ENCODE measurements around the gene VWC2L.

The VWC2L gene

DNA sequence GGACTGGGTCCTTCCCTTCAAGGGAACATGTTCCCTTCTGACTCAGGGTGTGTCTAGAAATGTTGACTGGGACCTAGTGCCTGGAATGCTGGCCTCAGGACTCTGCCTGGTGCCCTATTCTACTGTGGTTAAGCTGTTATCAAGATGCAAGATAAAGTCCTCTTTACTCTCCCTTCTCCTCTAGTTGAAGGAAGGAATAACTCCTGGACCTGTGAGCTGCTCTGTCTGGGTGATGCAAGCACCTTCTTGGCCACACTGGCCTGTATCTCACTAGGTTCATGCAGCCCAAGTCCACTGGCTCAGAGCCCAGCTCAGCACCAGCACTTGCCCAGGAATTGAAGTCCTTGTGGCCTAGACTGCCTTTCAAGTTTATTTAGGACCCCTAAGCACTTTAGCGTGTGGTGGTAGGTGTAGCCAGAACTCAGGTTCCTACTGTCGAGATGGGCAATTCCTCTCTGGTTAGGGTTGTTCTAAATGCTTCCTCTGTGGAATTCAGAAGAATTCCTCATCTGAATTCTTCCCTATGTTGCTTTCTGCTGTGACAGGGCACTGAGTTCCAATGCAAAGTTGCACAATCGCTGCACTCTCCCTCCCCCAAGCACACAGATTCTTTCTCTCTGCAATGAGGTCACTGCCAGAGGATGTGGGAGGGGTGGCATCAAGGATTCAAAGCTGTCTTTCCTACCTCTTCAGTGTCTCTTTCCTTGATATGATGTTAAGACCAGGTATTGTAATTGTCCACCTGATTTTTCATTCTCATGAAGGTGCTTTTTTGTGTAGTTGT, 54.7 kb downstream of the VWC2L start:
- DNase-seq (ENCODE audit: insufficient read length, low spot score), result peak; percentile 22
- FAIRE-seq, result no peak

DNA sequence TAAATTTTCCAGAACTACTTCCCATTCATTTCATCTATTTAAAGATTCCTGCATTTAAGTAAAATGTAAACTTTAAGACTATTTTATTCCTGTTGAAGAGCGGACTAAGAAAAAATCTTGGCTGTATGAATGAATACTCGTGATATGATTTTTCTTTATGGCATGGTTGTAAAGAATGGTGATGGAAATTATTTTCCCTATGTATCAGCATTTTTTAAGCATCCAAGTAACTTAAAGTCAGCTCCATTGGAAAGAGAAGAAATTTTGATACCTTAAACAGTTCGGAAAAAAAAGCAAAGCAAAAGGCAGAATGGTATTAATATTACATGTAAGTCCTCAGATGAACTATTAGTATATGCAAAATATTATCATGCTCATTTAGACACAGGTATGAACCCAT, 58.9 kb downstream of the VWC2L start:
- no peak for FAIRE-seq

DNA sequence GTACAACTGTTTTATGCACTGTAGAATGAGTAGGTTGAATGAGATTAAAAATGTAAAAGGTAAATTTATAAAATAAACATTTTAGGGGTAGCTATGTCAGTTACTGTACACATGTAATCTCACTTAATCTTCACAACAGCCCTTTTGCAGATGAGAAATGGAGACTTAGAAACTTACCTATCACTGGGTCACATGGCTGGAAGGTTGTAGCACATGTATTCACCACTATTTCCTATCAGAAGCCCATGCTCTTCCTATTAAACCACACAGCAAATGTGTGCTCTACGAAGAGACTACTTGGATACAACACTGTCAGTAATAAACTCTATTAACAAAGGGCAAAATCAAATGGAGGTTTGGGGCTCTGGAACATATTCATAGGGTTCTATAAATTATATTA, 60.5 kb downstream of the VWC2L start:
- DNase-seq (ENCODE audit: insufficient read length, low spot score), result no peak
- FAIRE-seq, result no peak

More for the DNA sequence above, 58.9 kb downstream of the VWC2L start:
- no peak for DNase-seq (ENCODE audit: insufficient read length, low spot score)

DNA sequence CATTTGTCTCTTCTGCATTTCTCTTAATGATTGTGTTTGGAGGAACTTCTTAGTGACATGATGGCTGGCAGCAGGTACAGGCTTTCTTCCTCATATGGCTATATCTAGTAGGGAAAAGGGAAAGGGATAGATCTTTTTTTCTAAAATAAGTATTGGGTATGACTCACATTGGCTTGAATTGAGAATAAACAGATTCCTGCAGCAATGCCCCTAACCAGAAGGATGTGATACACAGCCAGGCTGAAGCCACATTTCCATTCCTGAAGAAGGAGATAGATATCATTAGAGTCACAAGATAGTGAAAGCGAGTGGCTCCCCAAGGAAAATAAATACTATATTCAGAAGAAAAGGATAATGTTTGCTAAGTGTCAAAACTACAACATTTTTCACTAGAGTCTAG, 61.1 kb downstream of the VWC2L start:
- no peak for DNase-seq (ENCODE audit: insufficient read length, low spot score)
- FAIRE-seq, result no peak

DNA sequence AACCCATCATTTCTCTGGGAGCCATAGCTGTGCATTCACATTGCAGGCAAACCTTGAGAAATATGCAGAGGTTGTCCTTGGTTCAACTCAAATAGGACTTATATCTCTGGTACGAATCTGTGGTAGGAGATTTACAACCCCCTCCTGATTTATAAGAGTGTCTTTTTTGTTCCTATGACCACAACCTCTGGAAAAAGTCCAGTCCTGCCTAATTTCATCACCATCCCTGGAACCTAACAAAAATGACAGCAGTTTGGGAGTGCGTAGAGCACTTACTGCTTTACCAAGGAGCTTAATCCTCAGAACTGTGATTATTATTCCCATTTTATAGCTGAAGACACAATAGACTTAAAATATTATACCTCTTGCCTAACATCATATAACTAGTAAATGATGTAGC, 66.5 kb downstream of the VWC2L start:
- FAIRE-seq, result no peak
- DNase-seq (ENCODE audit: insufficient read length, low spot score), result no peak

DNA sequence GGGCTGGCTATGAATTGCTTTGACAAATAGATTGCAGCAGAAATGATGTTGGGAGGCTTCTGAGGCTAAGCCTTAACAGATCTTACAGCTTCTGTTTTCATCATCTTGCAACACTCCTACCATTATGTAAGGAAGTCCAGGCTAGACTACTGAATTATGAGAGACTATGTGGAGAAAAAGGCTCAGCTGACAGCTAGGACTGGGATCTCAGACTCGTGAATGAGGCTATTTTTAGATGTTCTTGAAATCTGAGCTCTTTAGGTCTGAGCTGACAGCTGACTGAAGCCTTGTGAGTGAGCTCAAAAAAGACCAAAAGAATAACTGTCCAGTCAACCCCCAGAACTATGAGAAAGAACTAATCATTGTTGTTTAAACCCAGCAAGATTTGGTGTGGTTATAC, 70.3 kb downstream of the VWC2L start:
- no peak for FAIRE-seq
- DNase-seq (ENCODE audit: insufficient read length, low spot score), result peak; percentile 2

DNA sequence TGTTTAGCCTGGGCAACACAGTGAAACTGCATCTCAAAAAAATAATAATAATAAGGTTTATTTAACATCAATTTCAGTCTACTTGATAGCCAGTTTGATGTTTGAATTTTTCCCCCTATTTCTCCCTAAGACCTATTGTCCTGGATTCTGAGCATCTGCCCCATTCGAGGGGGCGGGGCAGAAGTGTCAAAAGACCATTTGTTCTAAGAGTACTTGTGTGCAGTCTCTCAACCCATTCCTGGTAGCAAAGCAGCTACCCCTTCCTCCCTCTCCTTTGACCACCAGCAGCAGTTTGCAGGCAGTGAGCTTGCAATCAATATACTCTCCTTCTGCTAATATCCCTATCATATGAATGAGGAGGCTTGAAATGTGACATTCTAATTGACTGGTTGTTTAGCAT, 71.9 kb downstream of the VWC2L start:
- FAIRE-seq (no peak), DNase-seq (ENCODE audit: insufficient read length, low spot score) (no peak)

DNA sequence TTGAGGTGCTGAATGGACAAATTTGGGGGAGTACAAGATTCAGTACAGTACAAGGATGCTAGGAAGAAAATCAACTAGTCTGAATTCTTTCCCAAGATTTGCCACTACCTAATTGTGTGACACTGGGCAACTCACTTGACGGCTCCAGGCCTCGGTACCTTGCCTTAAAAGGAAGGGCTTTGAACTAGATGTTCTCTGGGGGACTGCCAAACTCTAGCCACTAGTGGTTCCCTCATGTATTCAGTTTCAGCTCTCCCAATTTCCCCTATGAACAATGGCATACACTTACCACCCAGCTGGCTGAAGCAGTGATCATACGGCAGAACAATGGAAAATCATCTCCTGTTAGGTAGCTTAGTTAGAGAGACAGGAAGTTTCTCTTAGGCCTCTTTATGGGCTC, 73.4 kb downstream of the VWC2L start:
- no peak for DNase-seq (ENCODE audit: insufficient read length, low spot score)
- FAIRE-seq, result no peak

DNA sequence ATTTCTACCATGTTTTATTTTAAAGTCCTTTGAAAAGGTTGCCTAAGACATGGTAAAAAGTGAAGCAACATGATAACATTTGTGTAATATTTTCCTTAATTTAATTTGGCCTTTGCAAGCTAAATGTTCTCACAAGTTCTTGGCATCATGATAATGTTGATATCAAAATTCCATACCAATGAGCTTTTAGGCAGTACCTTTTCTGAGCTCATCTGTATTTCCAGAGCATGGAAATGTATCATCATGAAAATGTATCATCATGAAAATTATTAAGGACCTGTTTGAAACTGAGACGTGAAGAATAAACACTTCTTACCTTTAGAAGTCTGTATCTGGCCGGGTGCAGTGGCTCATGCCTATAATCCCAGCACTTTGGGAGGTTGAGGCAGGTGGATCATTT, 73.8 kb downstream of the VWC2L start:
- FAIRE-seq (no peak), DNase-seq (ENCODE audit: insufficient read length, low spot score) (no peak)

DNA sequence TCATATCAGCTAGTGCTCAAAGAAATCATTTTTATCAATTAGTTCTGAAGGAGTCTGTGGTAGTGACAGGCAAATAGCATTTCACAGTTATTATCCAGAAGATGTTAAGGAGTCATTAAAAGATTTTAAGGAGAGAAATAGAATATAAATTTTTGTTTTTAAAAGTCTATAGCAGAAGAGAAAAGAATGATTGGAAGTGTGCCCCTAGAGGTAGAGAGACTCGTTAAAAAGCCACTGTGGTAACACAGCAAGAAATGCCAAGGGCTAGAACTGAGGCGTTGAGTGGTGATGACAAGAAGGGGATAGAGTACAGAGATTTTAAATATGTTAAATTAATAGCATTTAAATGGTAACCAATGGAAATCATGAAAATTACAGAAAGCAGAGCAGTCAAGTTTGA, 78.3 kb downstream of the VWC2L start:
- DNase-seq (ENCODE audit: insufficient read length, low spot score), result no peak
- FAIRE-seq, result no peak

DNA sequence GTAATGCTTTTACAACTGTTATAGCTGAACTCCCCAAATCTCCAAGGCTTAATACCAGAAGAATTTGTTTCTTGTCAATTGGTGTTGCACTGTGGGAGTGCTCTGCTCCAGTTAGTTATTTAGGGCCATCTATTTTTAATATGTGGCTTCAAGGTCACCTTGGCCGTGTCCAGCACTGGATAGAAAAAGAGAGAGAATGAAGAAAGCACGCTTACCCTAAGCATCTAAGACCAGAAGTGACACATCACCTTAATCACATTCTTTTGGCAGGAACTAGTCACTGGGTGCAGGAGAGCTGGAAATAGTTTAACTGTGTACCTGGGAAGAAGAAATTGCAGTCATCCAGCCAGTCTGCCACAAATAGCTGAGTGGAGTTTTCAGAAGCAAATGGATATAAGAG, 78.8 kb downstream of the VWC2L start:
- DNase-seq (ENCODE audit: insufficient read length, low spot score) (no peak), FAIRE-seq (no peak)

DNA sequence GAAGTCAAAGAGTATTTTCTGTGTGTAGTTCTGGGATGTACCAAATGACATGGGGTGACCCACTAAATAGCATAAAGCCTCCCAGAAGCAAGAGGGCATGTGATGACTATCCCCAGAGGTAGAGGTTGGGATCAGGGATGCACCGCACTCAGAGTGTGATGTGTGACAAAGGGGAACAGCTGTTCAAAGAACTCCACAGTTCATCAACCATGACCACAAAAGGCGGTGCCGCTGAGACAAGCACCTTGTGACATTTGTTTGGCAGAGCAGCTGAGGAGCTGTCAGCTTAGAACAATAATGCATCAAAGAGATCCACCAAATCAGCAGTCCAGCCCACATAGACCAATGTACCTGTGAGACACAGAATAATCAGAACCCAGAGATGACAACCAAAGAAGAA, 81.3 kb downstream of the VWC2L start:
- FAIRE-seq, result no peak
- DNase-seq (ENCODE audit: insufficient read length, low spot score), result no peak

DNA sequence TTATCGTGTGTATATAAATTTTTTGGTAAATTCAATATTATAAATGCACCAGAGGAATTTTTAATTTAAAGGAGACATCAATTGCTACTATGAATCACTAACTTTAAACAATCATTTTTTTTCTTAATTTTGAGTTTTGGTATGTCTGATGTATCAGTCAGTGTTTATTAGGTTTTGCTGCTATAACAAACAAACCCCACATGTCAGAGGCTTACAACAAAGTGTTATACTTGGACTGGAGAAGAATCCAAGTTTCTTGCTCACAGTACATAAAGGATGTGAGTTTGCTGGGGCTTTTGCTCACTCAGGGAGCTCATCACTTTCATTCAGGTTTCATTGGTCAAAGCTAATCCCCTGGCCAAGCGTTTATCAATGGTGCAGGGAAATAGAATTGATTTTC, 81.8 kb downstream of the VWC2L start:
- FAIRE-seq (no peak), DNase-seq (ENCODE audit: insufficient read length, low spot score) (no peak)

DNA sequence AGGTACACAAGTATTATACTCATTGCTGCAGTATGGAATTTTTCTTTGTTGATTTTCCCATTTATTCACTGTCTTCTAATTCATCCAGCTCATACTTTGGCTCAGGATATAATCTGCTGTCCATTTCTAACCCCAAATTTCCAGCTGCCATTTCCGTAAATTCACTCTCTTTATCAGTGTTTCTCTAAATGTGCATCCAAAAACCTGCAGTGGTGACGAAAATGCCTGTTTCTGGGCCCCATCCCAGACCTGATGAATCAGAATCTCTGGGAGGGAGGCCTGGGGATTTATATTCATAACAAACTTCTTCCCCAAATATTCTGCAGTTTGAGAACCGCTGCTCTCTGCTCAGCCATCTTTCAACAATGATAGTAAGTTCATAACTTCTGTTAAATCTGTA, 86.6 kb downstream of the VWC2L start:
- no peak for FAIRE-seq

DNA sequence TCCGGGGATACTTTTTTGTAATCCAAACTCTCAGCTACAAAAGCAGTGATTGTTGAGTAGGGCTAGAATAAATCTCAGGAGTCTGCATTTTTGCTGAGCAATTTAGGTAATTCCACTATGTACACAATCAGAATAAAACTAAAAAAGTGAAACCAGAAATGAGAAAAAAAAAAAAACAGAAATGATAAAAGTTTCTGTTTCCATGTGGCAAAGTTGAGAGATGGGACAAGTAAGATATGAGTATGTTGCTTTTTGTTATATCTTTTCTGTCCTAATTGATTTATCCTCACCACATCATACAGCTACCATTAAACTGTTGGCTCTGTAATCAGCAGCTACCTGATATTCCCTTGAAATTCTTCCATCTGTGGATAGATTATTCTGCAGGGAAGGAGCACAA, 92.7 kb downstream of the VWC2L start:
- DNase-seq (ENCODE audit: insufficient read length, low spot score) (no peak), FAIRE-seq (no peak)

More for the DNA sequence above, 86.6 kb downstream of the VWC2L start:
- no peak for DNase-seq (ENCODE audit: insufficient read length, low spot score)

DNA sequence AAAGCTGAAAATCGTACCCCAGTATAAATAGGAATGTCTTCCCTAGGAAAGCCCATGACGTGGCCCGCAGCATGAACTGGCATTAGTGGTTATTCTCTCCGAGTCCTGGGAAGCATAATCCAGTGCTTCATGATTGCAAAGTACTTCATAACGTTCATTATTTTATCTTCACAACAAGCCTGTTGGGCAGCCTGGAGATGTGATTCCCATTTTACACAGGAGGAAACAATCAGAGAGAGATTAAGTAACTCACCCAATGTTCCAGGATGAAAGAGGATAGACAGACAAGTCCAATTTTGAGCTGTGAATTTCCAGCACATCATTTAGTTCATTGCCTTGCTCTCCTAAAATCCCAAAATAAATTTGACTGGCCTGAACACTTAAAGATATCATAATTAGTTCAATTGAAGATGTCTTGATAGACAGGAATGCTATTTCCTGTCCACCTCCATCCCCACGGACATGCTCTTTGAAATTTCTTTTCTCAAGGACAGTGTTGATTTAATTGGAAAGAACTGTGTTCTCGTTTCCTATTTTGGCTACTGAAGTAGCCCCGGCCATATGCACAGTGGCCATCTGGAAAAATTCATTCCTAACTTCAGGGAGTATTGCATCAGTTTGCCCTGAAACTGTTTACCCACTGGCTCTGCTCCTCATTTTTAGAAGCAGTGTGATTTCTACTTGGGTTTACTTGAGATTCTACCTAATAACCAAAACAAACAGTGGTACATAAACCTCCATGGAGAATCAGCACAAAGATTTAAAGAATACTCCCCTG, 93.9 kb downstream of the VWC2L start:
- DNase-seq (ENCODE audit: insufficient read length, low spot score) (no peak), FAIRE-seq (no peak)

DNA sequence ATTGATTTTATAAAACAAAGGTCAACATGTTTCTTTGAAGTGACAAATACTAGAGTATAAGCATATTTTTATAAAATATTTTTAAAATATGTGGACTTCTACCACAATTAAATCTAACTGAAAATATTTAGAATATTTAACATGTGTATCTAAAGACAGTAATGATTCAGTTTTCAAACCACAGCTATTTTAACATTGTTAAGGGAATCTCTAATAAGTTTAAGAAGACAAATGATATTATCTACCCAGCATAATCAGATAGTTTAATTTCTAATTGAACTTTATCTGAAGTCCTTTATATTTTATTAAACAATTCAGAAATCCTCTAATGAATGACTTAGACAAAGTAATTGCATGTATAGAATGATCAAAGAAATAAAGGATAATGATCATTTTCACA, 96.2 kb downstream of the VWC2L start:
- DNase-seq (ENCODE audit: insufficient read length, low spot score) (no peak), FAIRE-seq (no peak)

DNA sequence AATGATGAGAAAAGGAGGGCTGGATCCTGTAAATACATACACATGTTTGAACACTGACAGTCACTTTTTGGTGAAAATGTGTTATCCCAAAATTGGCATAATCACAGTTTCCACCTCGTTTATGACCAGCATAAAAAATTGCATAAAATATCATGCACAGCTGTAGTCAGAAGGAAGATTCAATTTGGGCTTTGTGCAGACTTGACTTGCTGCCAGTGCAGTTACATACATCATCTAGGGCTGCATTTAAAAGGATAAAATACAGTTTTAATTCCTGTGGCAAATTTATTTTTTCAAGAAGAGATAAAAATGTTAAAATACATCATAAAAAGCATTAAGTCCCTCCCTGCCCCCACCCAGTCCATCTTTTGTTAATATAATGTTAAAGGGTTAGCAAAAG, 103.8 kb downstream of the VWC2L start:
- no peak for DNase-seq (ENCODE audit: insufficient read length, low spot score)
- no peak for FAIRE-seq

DNA sequence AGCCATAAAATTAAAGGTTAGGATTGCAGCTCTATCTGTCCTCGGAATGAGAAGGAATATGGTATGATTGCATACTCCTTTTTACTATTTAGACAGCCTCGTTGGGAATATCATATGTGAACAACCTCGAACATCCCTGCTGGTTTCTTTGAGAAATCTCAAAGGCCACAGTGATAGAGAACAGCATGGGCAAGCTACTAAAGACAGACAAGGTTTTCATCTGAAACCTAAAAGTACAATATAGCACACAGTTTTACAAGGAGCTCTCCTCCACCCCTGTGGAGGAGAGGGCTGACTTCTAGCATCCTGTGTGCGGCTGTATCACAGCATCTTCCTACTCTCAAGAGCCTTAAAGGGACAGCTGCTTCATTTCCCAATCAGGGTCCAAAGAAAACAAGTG, 104.3 kb downstream of the VWC2L start:
- FAIRE-seq, result no peak
- no peak for DNase-seq (ENCODE audit: insufficient read length, low spot score)

DNA sequence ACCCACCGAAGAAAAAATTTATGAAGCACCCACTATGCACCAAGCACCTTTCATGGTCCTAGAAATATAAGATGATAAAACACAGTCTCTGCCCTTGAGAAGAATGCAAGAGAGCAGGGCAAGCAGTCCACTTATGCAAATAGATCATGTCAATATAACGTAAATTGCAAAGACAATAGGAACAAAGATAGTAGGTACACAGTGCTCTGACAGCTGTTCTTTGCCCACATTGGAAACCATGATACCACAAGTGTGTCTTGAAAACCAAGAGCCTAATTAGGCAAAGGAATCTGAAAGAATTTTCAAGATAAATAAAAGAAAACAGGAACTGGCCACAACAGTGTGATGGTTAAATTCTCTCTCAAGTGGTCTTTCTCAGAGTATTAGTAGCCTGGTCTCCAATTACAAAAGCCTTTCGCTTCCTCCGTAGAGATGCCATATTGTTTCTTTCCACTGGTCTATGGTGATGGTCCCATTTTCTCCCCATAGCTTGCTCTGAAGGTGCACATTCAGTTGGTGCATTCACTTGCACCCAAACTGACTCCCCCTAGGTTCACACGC, 108.5 kb downstream of the VWC2L start:
- DNase-seq (ENCODE audit: insufficient read length, low spot score), result no peak
- FAIRE-seq, result no peak

DNA sequence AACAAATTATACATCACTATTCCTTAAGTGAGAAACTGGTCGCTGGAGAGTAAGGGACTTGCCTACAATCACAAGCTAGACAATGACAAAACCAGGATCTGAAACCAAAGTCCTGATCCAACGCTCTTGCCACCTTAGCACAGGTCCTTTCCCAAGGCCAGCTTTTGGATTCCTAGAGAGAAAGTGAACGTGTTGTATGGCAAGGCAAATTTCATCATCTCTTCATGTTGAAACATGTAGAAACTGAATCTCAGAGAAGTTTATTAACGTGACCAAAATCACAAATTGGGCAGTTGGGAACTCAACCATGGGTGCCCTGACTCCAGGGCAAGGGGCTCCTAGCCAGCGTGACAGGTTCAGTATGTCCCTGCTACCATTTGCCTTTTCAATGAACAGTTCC, 118.2 kb downstream of the VWC2L start:
- no peak for DNase-seq (ENCODE audit: insufficient read length, low spot score)
- no peak for FAIRE-seq

DNA sequence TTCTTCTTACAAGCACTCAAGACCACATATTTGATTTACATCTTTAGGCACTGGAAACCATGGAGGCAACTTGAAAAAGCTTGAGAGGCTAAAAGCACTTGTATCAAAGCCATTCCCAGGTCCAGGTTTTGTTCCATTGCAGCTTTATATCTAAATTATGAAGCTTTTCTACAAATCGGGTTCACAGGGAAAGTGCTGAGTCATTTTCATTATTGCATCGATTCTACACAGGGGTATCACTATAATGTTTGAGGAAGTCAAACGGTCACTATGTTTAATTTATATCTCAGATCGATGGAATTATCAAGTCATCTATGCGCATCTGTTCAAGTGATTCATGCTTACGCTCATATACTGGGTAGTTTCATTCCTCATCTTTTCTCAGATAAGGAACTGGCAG, 118.7 kb downstream of the VWC2L start:
- FAIRE-seq, result no peak
- no peak for DNase-seq (ENCODE audit: insufficient read length, low spot score)
